HG02759 (cell line): ENCODE data around the gene LRRC31.
A peak's percentile ranks its signal among the peaks of the same experiment; 100 is the strongest.

Source experiments
- ATAC-seq: cut with Tn5 transposase; IDR thresholded peaks from one replicate; pipeline ENCODE4 v1.9.1; 2021; ENCODE audit warnings: mild to moderate bottlenecking, moderate library complexity; ENCODE audit not compliant: unreplicated experiment

The LRRC31 gene

DNA sequence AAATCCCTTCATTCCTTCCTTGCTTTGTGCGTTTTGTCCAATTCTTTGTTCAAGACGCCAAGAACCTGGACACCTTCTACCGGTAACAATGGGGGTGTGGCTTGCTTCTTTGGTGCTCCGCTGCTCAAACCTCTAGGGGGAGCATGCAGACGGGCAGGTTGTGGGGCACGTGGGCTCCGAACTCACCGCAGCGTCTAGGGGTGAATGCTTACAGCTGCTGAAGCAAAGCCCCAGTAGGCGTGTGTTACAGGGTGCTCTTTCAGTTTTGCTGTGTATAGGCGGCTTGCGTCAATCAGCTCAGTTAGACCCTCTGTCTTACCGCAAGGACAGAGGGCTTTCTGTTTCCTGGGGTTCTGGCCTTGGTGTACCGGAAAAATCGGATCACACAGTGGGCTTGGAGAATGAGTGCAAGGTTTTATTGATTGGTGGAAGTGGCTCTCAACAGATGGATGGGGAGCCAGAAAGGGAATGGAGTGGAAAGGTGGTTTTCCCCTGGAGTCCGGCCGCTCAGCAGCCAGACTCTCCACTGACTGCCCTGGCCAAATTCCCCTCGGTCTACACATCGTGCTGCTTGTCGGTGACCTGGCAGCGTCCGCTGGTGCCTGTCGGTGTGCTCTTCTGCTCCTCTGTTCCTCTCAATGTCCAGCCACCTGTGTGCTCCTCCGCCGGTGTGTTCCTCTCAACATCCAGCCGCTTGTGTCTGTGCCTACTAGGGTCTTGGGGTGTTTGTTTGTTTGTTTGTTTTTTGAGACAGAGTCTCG, 55.8 kb downstream of the LRRC31 start:
- peak; percentile 88 for ATAC-seq

DNA sequence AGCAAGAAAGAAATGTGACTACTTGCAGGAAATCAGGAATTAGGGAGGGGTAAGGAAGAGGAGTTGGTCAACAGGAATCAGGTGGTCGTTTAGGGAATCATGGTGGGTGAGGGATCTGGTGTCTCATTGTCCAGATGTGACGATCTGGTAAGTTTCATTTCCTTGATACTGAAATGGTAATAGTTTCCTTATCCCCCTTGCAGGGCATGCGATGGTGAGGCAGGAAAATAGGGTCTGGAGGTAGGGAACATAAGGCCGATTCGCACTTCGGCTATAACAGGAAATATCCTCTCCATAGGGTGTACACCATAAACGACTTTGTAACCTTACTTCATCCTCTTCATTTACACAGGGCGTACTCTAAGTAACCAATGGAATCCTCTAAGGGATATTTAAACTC, 56.5 kb downstream of the LRRC31 start:
- no peak for ATAC-seq

GRCh38 chr3:169812332-169813235, 57.2 kb downstream of the LRRC31 start, which contains the start of the genes LRRC34 and LRRIQ4:
LRRC34 (minus strand) TSS chr3:169812904; CDS start chr3:169812548, 356 bp downstream.
LRRIQ4 (plus strand) TSS chr3:169812870; CDS start chr3:169821922, 9,052 bp downstream.
- peak; percentile 71 for ATAC-seq

GRCh38 chr3:169811631-169812331, 58.0 kb downstream of the LRRC31 start:
- ATAC-seq = peak; percentile 3

DNA sequence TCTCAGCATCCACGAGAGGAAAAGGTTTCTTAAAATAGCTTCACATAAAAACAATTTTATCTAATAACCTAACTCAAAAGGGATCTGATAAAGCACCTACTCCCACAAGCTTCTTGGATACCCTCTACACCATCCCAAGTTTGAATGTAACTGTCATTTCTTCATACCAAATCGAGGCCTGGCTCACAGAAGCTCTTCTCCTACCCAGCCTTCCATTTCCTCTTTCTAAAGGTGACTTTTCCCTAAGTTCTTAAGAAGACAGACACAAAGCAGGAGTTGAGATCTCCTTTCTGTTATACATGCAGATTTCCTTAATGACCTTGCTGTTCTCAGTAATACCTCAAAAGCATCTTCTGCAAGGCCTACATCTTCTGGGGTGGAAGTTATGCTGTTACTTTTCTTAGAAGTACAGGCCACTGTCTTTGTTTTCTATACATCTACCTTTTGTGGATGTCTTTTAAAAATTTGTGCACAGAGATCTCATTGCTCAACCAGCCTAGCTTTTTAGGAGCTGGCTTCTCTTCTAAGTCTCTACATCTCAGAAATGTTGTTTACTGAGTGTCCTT, 60.4 kb downstream of the LRRC31 start:
- no peak for ATAC-seq

DNA sequence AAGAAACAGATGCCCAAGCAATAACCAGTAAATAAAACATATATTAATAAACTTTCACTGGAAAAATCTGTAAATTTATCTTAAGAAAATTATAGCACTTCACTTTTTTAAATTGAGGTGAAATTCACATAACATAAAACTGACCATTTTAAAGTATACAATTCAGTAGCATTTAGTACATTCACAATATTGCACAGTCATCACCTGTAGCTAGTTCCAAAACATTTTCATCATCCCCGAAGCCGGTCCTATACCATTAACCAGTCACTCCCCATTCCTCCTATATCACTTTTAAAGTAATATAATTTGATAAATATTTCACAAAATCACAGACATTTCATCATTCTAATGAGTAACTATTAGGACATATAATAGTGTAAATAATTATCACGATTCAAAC, 65.1 kb downstream of the LRRC31 start:
- no peak for ATAC-seq

DNA sequence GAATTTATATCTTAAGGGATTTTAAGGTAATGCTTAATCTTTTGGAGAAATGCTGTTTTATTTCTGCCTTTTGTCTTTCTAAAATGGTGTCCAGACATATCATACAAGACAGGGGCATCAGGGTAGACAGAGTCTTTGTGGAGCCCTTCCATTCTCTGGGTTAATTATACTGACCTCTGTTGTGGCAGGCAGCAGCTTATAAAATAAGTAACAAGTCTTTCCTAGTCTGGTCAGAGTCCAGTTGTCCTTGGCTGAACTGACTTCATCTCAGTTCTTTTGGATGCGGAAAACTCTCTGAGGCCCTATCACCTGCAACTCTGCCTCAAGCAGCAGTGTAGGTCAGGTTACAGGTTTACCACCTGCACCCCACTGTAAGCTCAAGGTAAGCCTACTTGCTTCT, 77.4 kb downstream of the LRRC31 start:
- ATAC-seq = no peak

GRCh38 chr3:169790687-169791429, 78.9 kb downstream of the LRRC31 start:
- no peak for ATAC-seq

- no peak for ATAC-seq
Measured at GRCh38 chr3:169790219-169790618, 79.5 kb downstream of the LRRC31 start.
